Measurements from ENCODE around the gene SAAL1.

Gene SAAL1

GRCh38 chr11:18050848-18051247, 55.0 kb downstream of the SAAL1 start:
- TF ChIP-seq EZH2phosphoT487 (conservative IDR thresholded peaks at IDR 0.05; ENCODE audit: low read length): no peak
- TF ChIP-seq, protein P1, sequence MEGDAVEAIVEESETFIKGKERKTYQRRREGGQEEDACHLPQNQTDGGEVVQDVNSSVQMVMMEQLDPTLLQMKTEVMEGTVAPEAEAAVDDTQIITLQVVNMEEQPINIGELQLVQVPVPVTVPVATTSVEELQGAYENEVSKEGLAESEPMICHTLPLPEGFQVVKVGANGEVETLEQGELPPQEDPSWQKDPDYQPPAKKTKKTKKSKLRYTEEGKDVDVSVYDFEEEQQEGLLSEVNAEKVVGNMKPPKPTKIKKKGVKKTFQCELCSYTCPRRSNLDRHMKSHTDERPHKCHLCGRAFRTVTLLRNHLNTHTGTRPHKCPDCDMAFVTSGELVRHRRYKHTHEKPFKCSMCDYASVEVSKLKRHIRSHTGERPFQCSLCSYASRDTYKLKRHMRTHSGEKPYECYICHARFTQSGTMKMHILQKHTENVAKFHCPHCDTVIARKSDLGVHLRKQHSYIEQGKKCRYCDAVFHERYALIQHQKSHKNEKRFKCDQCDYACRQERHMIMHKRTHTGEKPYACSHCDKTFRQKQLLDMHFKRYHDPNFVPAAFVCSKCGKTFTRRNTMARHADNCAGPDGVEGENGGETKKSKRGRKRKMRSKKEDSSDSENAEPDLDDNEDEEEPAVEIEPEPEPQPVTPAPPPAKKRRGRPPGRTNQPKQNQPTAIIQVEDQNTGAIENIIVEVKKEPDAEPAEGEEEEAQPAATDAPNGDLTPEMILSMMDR (IDR thresholded peaks at IDR 0.05; ENCODE audit: insufficient read depth, low read length, poor library complexity, severe bottlenecking): no peak
- H2AFZ ChIP-seq (ENCODE audit: low read depth, low read length, severe bottlenecking): no peak overlapping the region
- no peak overlapping the region for H3K27ac ChIP-seq (ENCODE audit: low read depth, low read length)
- H3K79me2 ChIP-seq (ENCODE audit: insufficient read depth, low read length): no peaks in the 10 kb centered on the region
- H3K27me3 ChIP-seq (ENCODE audit: low read length): no peaks in the 10 kb centered on the region
- H4K20me1 ChIP-seq (ENCODE audit: low read depth, low read length): no peaks in the 10 kb centered on the region
- H3F3A ChIP-seq (ENCODE audit: insufficient read depth): no peaks in the 10 kb centered on the region
- no peak overlapping the region for H3K9ac ChIP-seq (ENCODE audit: low read length)
- no peak overlapping the region for H3K4me2 ChIP-seq (ENCODE audit: low read depth, low read length, poor library complexity, severe bottlenecking)
- H3K9me2 ChIP-seq (replicated peaks; ENCODE audit: insufficient read depth, low read length): no peaks in the 10 kb centered on the region
- no peaks in the 10 kb centered on the region for H3K9me3 ChIP-seq (ENCODE audit: insufficient read depth, low read length)
- no peak overlapping the region for H3K4me3 ChIP-seq (ENCODE audit: insufficient read depth, low read length, poor library complexity, severe bottlenecking)
- H3K36me3 ChIP-seq (ENCODE audit: low read length): no peaks in the 10 kb centered on the region

- no peaks in the 10 kb centered on the region for H3K9me3 ChIP-seq (ENCODE audit: insufficient read depth, low read length)
- no peaks in the 10 kb centered on the region for H4K20me1 ChIP-seq (ENCODE audit: low read depth, low read length)
- H3K4me2 ChIP-seq (ENCODE audit: low read depth, low read length, poor library complexity, severe bottlenecking): no peak within 1 kb of the TSS
- no peaks in the 10 kb centered on the region for H3F3A ChIP-seq (ENCODE audit: insufficient read depth)
- H2AFZ ChIP-seq (ENCODE audit: low read depth, low read length, severe bottlenecking): no peak within 1 kb of the TSS
- H3K36me3 ChIP-seq (ENCODE audit: low read length): no peaks in the 10 kb centered on the region
- no peak within 1 kb of the TSS for H3K27ac ChIP-seq (ENCODE audit: low read depth, low read length)
- H3K9me2 ChIP-seq (replicated peaks; ENCODE audit: insufficient read depth, low read length): no peaks in the 10 kb centered on the region
- H3K4me3 ChIP-seq (ENCODE audit: insufficient read depth, low read length, poor library complexity, severe bottlenecking): no peak within 1 kb of the TSS
- no peaks in the 10 kb centered on the region for H3K79me2 ChIP-seq (ENCODE audit: insufficient read depth, low read length)
- no peaks in the 10 kb centered on the region for H3K27me3 ChIP-seq (ENCODE audit: low read length)
- no peak for TF ChIP-seq EZH2phosphoT487 (conservative IDR thresholded peaks at IDR 0.05; ENCODE audit: low read length)
- TF ChIP-seq, protein P1 (IDR thresholded peaks at IDR 0.05; ENCODE audit: insufficient read depth, low read length, poor library complexity, severe bottlenecking): no peak
- H3K9ac ChIP-seq (ENCODE audit: low read length): no peak within 1 kb of the TSS
Measured at GRCh38 chr11:18046116-18046777, 59.6 kb downstream of the SAAL1 start, which contains the start of gene TPH1. Gene TPH1, minus strand, starts transcription at chr11:18046269. Its CDS starts 5,507 bp downstream, at chr11:18040762.

- TF ChIP-seq EZH2phosphoT487 (conservative IDR thresholded peaks at IDR 0.05; ENCODE audit: low read length): no peak
- TF ChIP-seq, protein P1 (IDR thresholded peaks at IDR 0.05; ENCODE audit: insufficient read depth, low read length, poor library complexity, severe bottlenecking): no peak
- Histone ChIP-seq H3K27ac (ENCODE audit: low read depth, low read length) (no peak overlapping the region), H3K4me2 (ENCODE audit: low read depth, low read length, poor library complexity, severe bottlenecking) (no peak overlapping the region), H4K20me1 (ENCODE audit: low read depth, low read length) (no peaks in the 10 kb centered on the region), H3F3A (ENCODE audit: insufficient read depth) (no peaks in the 10 kb centered on the region), H3K36me3 (ENCODE audit: low read length) (no peaks in the 10 kb centered on the region), H3K9me3 (ENCODE audit: insufficient read depth, low read length) (no peaks in the 10 kb centered on the region), H3K9ac (ENCODE audit: low read length) (no peak overlapping the region), H3K9me2 (replicated peaks; ENCODE audit: insufficient read depth, low read length) (no peaks in the 10 kb centered on the region), H3K79me2 (ENCODE audit: insufficient read depth, low read length) (no peaks in the 10 kb centered on the region), H3K4me3 (ENCODE audit: insufficient read depth, low read length, poor library complexity, severe bottlenecking) (no peak overlapping the region), H3K27me3 (ENCODE audit: low read length) (no peaks in the 10 kb centered on the region), H2AFZ (ENCODE audit: low read depth, low read length, severe bottlenecking) (no peak overlapping the region)
Measured at GRCh38 chr11:18036456-18036855, 69.4 kb downstream of the SAAL1 start.

All from SU-DHL-6 (cell line).